ENCODE results near the gene OPCML. TPM values are rescaled to one million over a fixed set of nuclear protein-coding genes. Genes with fewer than 3 reads are reported as not detected.

OPCML gene
- total and polyA plus RNA-seq, 2 experiments from 2014 or later = 1.2 to 4.4 TPM

DNA sequence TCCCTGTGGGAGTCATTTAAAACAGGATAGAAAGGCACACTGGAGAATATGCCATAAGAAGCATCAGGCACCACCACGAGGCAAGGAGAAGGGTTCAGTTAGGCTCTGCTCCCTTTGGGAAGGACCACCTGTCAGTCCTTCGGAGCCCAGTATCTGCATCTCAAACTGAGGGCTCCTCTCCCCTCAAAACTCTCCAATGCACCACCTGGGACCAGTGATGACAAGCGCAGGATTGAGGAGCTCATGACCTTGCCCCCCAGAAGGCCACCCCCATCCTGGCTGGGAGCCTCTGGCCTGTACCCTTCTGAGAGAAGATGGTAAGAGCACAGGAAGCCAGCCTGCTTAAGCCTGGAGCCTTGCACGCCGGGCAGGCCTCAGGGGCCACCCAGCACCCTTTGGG is 39.4 kb downstream of the OPCML start:
- no peak overlapping the region for H3K27ac Mint-ChIP-seq
- ATAC-seq (no peak), DNase-seq (ENCODE audit: low spot score) (no peak)
- H3K9me2 ChIP-seq (ENCODE audit: insufficient read depth) = no peaks in the 10 kb centered on the region
- no peak overlapping the region for H3K4me3 Mint-ChIP-seq
- H3K27ac ChIP-seq (ENCODE audit: low read depth) = no peak overlapping the region
- peaks cover 5% of the 10 kb centered on the region; the same call in 2 of the 3 replicates for H3K4me1 Mint-ChIP-seq
- H3K27me3 ChIP-seq (ENCODE audit: insufficient read depth) = no peaks in the 10 kb centered on the region
- H3K27me3 Mint-ChIP-seq (ENCODE audit: insufficient read depth, low read depth, poor library complexity) = no peaks in the 10 kb centered on the region
- peaks cover 2% of the 10 kb centered on the region; the same call in 2 of the 3 replicates for H3K9me3 Mint-ChIP-seq
- no peak overlapping the region for H3K4me2 ChIP-seq
- no peak for TF ChIP-seq STAT1 (IDR thresholded peaks at IDR 0.05; ENCODE audit: unreplicated experiment)
- no peak for TF ChIP-seq EZH2 (IDR thresholded peaks at IDR 0.05; ENCODE audit: low read depth, unreplicated experiment)
- TF ChIP-seq, protein P1, sequence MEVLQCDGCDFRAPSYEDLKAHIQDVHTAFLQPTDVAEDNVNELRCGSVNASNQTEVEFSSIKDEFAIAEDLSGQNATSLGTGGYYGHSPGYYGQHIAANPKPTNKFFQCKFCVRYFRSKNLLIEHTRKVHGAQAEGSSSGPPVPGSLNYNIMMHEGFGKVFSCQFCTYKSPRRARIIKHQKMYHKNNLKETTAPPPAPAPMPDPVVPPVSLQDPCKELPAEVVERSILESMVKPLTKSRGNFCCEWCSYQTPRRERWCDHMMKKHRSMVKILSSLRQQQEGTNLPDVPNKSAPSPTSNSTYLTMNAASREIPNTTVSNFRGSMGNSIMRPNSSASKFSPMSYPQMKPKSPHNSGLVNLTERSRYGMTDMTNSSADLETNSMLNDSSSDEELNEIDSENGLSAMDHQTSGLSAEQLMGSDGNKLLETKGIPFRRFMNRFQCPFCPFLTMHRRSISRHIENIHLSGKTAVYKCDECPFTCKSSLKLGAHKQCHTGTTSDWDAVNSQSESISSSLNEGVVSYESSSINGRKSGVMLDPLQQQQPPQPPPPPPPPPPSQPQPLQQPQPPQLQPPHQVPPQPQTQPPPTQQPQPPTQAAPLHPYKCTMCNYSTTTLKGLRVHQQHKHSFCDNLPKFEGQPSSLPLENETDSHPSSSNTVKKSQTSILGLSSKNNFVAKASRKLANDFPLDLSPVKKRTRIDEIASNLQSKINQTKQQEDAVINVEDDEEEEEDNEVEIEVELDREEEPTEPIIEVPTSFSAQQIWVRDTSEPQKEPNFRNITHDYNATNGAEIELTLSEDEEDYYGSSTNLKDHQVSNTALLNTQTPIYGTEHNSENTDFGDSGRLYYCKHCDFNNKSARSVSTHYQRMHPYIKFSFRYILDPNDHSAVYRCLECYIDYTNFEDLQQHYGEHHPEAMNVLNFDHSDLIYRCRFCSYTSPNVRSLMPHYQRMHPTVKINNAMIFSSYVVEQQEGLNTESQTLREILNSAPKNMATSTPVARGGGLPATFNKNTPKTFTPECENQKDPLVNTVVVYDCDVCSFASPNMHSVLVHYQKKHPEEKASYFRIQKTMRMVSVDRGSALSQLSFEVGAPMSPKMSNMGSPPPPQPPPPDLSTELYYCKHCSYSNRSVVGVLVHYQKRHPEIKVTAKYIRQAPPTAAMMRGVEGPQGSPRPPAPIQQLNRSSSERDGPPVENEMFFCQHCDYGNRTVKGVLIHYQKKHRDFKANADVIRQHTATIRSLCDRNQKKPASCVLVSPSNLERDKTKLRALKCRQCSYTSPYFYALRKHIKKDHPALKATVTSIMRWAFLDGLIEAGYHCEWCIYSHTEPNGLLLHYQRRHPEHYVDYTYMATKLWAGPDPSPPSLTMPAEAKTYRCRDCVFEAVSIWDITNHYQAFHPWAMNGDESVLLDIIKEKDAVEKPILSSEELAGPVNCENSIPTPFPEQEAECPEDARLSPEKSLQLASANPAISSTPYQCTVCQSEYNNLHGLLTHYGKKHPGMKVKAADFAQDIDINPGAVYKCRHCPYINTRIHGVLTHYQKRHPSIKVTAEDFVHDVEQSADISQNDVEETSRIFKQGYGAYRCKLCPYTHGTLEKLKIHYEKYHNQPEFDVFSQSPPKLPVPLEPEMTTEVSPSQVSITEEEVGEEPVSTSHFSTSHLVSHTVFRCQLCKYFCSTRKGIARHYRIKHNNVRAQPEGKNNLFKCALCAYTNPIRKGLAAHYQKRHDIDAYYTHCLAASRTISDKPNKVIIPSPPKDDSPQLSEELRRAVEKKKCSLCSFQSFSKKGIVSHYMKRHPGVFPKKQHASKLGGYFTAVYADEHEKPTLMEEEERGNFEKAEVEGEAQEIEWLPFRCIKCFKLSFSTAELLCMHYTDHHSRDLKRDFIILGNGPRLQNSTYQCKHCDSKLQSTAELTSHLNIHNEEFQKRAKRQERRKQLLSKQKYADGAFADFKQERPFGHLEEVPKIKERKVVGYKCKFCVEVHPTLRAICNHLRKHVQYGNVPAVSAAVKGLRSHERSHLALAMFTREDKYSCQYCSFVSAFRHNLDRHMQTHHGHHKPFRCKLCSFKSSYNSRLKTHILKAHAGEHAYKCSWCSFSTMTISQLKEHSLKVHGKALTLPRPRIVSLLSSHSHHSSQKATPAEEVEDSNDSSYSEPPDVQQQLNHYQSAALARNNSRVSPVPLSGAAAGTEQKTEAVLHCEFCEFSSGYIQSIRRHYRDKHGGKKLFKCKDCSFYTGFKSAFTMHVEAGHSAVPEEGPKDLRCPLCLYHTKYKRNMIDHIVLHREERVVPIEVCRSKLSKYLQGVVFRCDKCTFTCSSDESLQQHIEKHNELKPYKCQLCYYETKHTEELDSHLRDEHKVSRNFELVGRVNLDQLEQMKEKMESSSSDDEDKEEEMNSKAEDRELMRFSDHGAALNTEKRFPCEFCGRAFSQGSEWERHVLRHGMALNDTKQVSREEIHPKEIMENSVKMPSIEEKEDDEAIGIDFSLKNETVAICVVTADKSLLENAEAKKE (CRISPR knock-in tag; IDR thresholded peaks at IDR 0.05) = no peak
- TF ChIP-seq, protein P2, sequence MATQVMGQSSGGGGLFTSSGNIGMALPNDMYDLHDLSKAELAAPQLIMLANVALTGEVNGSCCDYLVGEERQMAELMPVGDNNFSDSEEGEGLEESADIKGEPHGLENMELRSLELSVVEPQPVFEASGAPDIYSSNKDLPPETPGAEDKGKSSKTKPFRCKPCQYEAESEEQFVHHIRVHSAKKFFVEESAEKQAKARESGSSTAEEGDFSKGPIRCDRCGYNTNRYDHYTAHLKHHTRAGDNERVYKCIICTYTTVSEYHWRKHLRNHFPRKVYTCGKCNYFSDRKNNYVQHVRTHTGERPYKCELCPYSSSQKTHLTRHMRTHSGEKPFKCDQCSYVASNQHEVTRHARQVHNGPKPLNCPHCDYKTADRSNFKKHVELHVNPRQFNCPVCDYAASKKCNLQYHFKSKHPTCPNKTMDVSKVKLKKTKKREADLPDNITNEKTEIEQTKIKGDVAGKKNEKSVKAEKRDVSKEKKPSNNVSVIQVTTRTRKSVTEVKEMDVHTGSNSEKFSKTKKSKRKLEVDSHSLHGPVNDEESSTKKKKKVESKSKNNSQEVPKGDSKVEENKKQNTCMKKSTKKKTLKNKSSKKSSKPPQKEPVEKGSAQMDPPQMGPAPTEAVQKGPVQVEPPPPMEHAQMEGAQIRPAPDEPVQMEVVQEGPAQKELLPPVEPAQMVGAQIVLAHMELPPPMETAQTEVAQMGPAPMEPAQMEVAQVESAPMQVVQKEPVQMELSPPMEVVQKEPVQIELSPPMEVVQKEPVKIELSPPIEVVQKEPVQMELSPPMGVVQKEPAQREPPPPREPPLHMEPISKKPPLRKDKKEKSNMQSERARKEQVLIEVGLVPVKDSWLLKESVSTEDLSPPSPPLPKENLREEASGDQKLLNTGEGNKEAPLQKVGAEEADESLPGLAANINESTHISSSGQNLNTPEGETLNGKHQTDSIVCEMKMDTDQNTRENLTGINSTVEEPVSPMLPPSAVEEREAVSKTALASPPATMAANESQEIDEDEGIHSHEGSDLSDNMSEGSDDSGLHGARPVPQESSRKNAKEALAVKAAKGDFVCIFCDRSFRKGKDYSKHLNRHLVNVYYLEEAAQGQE (IDR thresholded peaks at IDR 0.05; ENCODE audit: unreplicated experiment) = no peak
- TF ChIP-seq POLR2AphosphoS5 (IDR thresholded peaks at IDR 0.05; ENCODE audit: low read depth) = no peak
- TF ChIP-seq ZNF114 (CRISPR knock-in tag; IDR thresholded peaks at IDR 0.05) = no peak
- TF ChIP-seq ZNF331 (CRISPR knock-in tag; IDR thresholded peaks at IDR 0.05; ENCODE audit: low read depth) = no peak
- no peak for TF ChIP-seq JUNB (IDR thresholded peaks at IDR 0.05; ENCODE audit: unreplicated experiment)
- TF ChIP-seq, protein P3, sequence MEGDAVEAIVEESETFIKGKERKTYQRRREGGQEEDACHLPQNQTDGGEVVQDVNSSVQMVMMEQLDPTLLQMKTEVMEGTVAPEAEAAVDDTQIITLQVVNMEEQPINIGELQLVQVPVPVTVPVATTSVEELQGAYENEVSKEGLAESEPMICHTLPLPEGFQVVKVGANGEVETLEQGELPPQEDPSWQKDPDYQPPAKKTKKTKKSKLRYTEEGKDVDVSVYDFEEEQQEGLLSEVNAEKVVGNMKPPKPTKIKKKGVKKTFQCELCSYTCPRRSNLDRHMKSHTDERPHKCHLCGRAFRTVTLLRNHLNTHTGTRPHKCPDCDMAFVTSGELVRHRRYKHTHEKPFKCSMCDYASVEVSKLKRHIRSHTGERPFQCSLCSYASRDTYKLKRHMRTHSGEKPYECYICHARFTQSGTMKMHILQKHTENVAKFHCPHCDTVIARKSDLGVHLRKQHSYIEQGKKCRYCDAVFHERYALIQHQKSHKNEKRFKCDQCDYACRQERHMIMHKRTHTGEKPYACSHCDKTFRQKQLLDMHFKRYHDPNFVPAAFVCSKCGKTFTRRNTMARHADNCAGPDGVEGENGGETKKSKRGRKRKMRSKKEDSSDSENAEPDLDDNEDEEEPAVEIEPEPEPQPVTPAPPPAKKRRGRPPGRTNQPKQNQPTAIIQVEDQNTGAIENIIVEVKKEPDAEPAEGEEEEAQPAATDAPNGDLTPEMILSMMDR (conservative IDR thresholded peaks at IDR 0.05; ENCODE audit: low read depth in 2 of 2) = no peak
- TF ChIP-seq NANOG (IDR thresholded peaks at IDR 0.05; ENCODE audit: borderline replicate concordance) = no peak
- no peaks in the 10 kb centered on the region for H3K36me3 ChIP-seq (ENCODE audit: insufficient read depth)
- H3K36me3 Mint-ChIP-seq (ENCODE audit: low read depth) = peaks cover 4% of the 10 kb centered on the region; the same call in 1 of the 3 replicates
- H3K79me2 ChIP-seq (replicated peaks; ENCODE audit: insufficient read depth) = peaks cover 9% of the 10 kb centered on the region
- peaks cover 10% of the 10 kb centered on the region; the same call in 1 of the 2 replicates for H3K4me1 ChIP-seq (ENCODE audit: insufficient read depth)
- H2AFZ ChIP-seq = no peak overlapping the region
- no peak overlapping the region for H3K4me3 ChIP-seq
- H3F3A ChIP-seq (replicated peaks; ENCODE audit: low read depth) = no peaks in the 10 kb centered on the region
- H4K20me1 ChIP-seq (replicated peaks; ENCODE audit: insufficient read depth) = peaks cover 5% of the 10 kb centered on the region

Measured in GM23338 (cell line).